ENCODE data around the gene DDX19B. TPM values are rescaled to one million over a fixed set of nuclear protein-coding genes. Genes with fewer than 3 reads are reported as not detected.
"Not testable (repeated sequence)": the region's sequence is repeated elsewhere in the genome, so short reads cannot be mapped to it uniquely, and the experiment has no call there.

Gene DDX19B
- total RNA-seq: 10 to 100 TPM; 39.9 to 52.6 (median 48.8) TPM
- total RNA-seq (2013): 34.3 TPM

DNA sequence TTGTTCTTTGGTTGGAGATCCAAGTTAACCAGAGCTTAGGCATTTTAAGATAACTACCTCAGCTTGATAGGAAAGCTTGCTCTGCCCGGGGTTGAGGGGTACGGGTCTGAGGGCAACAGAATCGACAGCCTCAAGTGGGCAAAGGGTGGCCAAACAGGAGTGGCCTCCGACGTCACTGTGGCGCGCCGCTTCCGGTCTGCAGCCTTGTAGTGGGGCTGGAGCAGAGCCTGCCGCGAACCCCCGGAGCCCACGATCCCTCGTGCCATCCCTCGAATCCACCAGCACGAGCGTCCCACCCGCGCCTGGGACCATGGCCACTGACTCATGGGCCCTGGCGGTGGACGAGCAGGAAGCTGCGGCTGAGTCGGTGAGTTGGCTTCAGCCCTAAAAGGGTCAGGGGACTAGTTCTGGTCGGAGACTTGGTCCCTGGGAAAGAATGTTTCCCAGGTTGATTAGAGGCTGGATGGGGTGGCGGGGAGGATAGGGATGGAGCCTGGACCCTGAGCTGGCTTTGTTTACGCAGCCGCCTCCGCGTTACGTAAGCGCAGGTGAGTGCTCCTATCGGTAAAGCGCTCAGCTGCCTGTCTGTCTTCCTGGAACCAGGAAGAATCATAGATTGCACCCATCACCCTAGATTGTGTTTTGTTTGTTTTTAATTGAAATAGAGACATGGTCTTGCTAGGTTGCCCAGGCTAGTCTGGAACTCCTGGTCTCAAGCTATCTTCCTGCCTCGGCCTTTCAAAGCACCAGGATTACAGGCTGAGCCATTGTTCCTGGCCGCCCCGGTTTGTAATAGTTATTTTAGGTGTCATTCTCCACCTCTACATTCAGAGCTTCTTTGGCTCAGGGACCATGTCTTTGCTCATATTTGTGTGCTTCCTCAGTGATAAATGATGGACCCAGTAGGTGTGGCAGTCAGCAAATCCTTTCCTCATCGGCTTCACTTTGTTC lies at the start of gene DDX19B:
TSS of gene DDX19B (plus strand) at position 199 of the 951 bp plus-strand sequence. CDS start at position 311, 112 bp downstream.
- TF ChIP-seq, protein P1, sequence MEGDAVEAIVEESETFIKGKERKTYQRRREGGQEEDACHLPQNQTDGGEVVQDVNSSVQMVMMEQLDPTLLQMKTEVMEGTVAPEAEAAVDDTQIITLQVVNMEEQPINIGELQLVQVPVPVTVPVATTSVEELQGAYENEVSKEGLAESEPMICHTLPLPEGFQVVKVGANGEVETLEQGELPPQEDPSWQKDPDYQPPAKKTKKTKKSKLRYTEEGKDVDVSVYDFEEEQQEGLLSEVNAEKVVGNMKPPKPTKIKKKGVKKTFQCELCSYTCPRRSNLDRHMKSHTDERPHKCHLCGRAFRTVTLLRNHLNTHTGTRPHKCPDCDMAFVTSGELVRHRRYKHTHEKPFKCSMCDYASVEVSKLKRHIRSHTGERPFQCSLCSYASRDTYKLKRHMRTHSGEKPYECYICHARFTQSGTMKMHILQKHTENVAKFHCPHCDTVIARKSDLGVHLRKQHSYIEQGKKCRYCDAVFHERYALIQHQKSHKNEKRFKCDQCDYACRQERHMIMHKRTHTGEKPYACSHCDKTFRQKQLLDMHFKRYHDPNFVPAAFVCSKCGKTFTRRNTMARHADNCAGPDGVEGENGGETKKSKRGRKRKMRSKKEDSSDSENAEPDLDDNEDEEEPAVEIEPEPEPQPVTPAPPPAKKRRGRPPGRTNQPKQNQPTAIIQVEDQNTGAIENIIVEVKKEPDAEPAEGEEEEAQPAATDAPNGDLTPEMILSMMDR (IDR thresholded peaks at IDR 0.05): no peak

DNA sequence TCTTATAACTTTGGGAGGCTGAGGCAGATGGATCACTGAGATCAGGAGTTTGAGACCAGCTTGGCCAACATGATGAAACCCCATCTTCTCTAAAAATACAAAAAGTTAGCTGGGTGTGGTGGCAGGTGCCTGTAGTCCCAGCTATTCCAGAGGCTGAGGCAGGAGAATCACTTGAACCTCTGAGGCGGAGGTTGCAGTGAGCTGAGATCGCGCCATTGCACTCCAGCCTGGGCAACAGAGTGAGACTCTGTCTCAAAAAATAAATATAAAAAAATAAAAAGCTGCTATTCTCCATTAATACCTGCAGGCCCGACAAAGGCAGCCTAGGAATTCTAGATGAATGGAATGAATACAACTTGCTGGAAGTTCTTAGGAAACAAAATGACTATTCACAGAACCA lies 49.3 kb upstream of the DDX19B start:
- intact Hi-C loops (cut with micrococcal nuclease): loop anchor here (5.0 kb wide), 1 partner anchor 48 kb away; the partner anchor contains the start of gene DDX19B
- peaks cover 0 to 12% of the 10 kb centered on the region in 2 donors for H3K4me1 Mint-ChIP-seq
- H3K27me3 Mint-ChIP-seq (ENCODE audit: low read depth in 2 of 2); H3K9me3 Mint-ChIP-seq; H3K9me3 ChIP-seq (ENCODE audit: control insufficient read depth, insufficient read depth, low read length); H3K4me3 ChIP-seq (ENCODE audit: low read length); H3K36me3 Mint-ChIP-seq; DNase-seq; ATAC-seq; H3K27me3 ChIP-seq (ENCODE audit: control insufficient read depth, insufficient read depth, low read length); H3K27ac ChIP-seq (ENCODE audit: low read length): not testable (repeated sequence)
- peaks cover 24% of the 10 kb centered on the region for H3K4me1 ChIP-seq (ENCODE audit: control insufficient read depth, insufficient read depth, low read length)
- peaks cover 11% of the 10 kb centered on the region for H3K36me3 ChIP-seq (ENCODE audit: control insufficient read depth, insufficient read depth, low read length)
- peak overlapping the region in 1 of 2 donors; percentile 43 for H3K27ac Mint-ChIP-seq
- WGBS (ENCODE audit: insufficient coverage): 100% methylated on average over 3 of the region's 4 CpGs
- H3K4me3 Mint-ChIP-seq: peak overlapping the region; percentile 84

More for the DNA sequence above, at the start of gene DDX19B:
- Histone ChIP-seq H3K4me1 (ENCODE audit: control insufficient read depth, insufficient read depth, low read length) (peaks cover 16% of the 10 kb centered on the region), H3K9me3 (ENCODE audit: control insufficient read depth, insufficient read depth, low read length) (no peaks in the 10 kb centered on the region), H3K27ac (ENCODE audit: low read length) (peak within 1 kb of the TSS; percentile 92), H3K27me3 (ENCODE audit: control insufficient read depth, insufficient read depth, low read length) (no peaks in the 10 kb centered on the region), H3K4me3 (ENCODE audit: low read length) (peak within 1 kb of the TSS; percentile 82), H3K36me3 (ENCODE audit: control insufficient read depth, insufficient read depth, low read length) (no peaks in the 10 kb centered on the region)
- ATAC-seq: peak; percentile 79 to 84 (median 84)
- Mint-ChIP-seq H3K4me3 (peak within 1 kb of the TSS; percentile 90), H3K27me3 (ENCODE audit: low read depth in 2 of 2) (no peaks in the 10 kb centered on the region), H3K4me1 (peaks cover 38 to 42% of the 10 kb centered on the region in 2 donors), H3K36me3 (peaks cover 13% of the 10 kb centered on the region), H3K9me3 (peaks cover 0 to 9% of the 10 kb centered on the region in 2 donors), H3K27ac (peak within 1 kb of the TSS; percentile 93 to 97)
- intact Hi-C loops (cut with micrococcal nuclease): loop anchor here (1.0 to 5.0 kb wide), 4 partner anchors 10 to 224 kb away; partner anchors contain the start of genes AARS1, COG4, DDX19A and SF3B3
- peak; percentile 61 to 75 for DNase-seq
- under 1% methylated on average over 37 of the region's 37 CpGs for WGBS (ENCODE audit: insufficient coverage)

DNA sequence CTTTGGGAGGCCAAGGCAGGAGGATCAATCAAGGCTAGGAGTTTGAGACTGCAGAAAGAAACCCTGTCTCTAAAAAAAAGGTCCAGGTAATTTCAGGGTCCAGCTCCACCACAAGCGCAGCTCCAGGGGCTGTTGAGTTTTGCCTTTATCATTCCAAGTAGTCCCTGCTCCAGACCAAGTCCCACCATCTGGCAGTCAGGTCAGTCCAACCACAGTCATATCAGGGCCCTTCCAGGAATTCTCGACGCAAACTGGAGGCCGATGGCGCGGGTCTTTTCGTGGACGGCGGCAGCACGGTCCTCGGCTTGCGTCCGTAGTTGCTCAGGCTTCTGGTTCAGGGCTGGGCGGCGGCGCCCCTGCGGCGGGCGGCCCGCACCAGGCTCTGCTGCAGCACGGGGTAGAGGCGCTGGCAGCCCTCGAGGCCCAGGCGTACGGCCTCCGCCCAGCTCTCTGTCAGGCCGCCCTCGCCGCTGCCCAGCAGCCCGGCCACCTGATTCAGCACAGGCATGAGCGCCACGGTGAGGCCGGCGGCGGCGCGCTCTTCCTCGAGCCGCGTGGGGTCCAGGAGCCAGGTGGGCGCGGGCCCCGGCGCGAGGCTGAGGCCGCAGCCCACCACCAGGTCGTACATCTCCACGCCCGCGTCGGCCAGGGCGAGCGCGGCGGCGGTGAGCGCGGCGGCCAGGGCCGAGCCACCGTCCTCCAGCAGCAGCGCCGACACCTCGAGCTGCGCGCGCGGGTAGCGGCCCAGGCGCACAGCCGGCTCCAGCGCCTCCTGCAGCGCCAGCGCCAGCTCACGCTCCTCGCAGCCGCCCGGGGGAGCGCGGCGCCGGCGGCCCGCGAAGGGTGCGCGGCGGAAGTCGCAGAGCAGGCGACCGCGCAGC lies 48.0 kb upstream of the DDX19B start:
- peak; percentile 54 to 78 (median 61) for ATAC-seq
- peak; percentile 60 to 79 for DNase-seq
- Mint-ChIP-seq H3K36me3 (no peaks in the 10 kb centered on the region), H3K4me3 (peak overlapping the region; percentile 84), H3K9me3 (no peaks in the 10 kb centered on the region), H3K4me1 (peaks cover 0 to 12% of the 10 kb centered on the region in 2 donors), H3K27me3 (ENCODE audit: low read depth in 2 of 2) (no peaks in the 10 kb centered on the region), H3K27ac (peak overlapping the region; percentile 83 to 93)
- Histone ChIP-seq H3K4me3 (ENCODE audit: low read length) (peak overlapping the region; percentile 19), H3K36me3 (ENCODE audit: control insufficient read depth, insufficient read depth, low read length) (peaks cover 14% of the 10 kb centered on the region), H3K27me3 (ENCODE audit: control insufficient read depth, insufficient read depth, low read length) (no peaks in the 10 kb centered on the region), H3K9me3 (ENCODE audit: control insufficient read depth, insufficient read depth, low read length) (no peaks in the 10 kb centered on the region), H3K4me1 (ENCODE audit: control insufficient read depth, insufficient read depth, low read length) (peaks cover 24% of the 10 kb centered on the region), H3K27ac (ENCODE audit: low read length) (peak overlapping the region; percentile 39)
- intact Hi-C loops (cut with micrococcal nuclease): no loop called here
- WGBS (ENCODE audit: insufficient coverage): under 1% methylated on average over 92 of the region's 92 CpGs
- TF ChIP-seq, protein P1 (IDR thresholded peaks at IDR 0.05): no peak

Measured in natural killer cell (primary cell).